Non-pigmented ciliary epithelial cell (primary cell): ENCODE data around the gene LRCH4.

Experiments
- DNase-seq: peaks from one replicate; pipeline ENCODE4 v3.0.0-alpha.2; 2010; ENCODE audit warnings: low read depth

The LRCH4 gene

DNA sequence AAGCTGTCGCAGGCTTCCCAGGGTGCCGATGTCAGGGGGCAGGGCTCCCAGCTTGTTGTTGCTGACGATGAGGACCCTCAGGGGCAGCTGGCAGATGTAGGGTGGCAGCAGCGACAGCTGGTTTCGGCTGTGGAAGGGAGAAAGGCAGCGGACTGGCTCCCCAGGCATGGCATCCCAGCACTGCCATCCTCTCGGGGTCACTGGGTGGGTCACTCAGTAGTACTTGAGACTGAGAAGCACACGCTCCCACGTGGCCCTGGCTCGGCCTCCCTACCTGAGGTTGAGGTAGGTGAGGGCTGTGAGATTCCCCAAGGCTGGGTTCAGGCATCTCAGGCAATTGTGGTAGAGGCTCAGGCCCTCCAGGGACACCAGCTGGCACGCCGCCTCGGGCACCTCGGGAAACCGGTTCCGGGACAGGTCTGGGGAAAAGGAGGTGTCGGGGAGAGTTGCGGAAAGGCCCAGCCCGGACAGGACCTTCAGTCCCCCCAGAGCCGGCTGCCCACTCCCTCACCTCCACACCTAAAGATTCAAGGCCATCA is 3.8 kb downstream of the LRCH4 start:
- no peak for DNase-seq

DNA sequence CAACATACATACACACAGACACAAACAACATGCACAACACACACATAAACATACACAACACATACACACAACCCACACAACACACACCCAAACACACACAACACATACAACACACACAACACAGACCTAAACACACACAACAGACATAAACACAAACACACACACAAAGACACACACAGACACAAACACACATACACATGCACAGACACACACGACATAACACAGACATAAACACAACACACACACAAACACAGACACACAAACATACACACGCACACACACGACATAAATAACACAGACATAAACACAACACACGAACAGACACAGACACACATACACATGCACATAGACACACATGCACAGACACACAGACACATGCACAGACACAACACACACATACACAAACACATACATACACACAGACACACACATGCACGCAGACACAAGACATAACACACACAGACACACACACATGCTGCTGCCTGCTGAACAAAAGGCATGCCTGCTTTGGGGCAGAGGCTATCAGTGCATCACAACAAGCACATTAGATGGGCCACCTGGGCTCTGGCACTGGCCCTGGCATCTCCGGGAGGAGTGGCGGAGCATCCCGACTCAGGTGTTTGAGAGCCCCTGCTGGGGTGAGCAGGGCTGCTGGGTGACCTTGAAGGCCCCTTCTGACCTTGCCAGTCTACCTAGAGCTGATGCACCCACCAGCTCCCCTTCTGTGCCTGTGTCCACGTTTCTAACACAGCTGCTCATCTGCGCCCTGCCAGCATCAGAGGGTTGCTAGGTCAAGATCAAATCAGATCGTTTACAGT is 5.3 kb downstream of the LRCH4 start:
- no peak for DNase-seq

- no peak for DNase-seq
Measured at GRCh38 chr7:100578246-100579183, 7.4 kb downstream of the LRCH4 start.

DNA sequence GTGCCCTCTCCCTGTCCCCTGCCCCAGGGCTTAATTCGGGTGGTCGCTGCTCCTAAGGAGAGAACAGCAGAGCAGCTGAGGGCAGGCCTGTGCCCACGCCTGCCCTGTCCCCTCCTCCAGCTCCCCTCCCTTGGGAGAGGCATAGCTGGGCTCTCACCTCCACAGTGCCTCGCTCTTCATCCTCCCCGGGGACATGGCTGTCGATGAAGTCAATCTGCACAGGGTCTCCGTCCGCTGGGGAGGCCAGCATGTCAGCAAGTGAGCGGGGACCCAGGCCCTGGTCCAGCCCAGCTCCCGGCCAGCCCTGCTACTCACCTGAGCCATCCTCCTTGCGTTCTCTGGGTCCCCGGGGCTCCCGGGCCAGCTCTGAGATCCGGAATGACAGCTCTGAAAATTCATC is 8.4 kb downstream of the LRCH4 start:
- DNase-seq, result no peak

- DNase-seq, result no peak
Measured at GRCh38 chr7:100577103-100577502, 8.8 kb downstream of the LRCH4 start.

DNA sequence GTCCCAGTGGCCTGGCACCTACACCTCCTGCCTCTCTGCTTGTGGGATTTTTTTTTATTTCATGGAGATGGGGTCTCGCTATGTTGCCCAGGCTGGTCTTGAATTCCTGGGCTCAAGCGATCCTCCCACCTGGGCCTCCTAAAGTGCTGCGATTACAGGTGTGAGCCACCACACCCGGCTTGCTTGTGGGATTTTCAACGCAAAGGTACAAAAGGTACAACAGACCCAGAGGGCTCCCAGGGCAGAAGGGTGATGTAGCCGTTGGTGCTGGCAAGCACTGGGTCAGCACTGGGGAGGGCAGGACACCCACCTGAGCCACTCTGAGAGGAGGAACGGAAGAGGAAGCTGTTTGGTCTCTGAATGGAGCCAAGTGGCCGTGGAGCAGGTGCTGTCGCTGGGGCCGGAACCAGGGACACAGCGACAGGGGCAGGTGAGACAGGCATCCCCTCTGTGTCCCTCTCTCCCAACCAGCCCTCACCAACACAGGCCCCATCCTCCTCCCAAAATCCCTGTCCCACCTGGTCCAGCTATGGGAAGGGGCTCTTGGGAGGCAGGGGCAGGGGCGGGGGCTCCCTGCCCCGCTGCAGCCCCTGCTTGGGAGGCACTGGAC is 9.4 kb downstream of the LRCH4 start:
- no peak for DNase-seq

- no peak for DNase-seq
Measured at GRCh38 chr7:100575746-100576383, 10.1 kb downstream of the LRCH4 start.

GRCh38 chr7:100575206-100575631 is 10.7 kb downstream of the LRCH4 start:
- DNase-seq, result no peak

DNA sequence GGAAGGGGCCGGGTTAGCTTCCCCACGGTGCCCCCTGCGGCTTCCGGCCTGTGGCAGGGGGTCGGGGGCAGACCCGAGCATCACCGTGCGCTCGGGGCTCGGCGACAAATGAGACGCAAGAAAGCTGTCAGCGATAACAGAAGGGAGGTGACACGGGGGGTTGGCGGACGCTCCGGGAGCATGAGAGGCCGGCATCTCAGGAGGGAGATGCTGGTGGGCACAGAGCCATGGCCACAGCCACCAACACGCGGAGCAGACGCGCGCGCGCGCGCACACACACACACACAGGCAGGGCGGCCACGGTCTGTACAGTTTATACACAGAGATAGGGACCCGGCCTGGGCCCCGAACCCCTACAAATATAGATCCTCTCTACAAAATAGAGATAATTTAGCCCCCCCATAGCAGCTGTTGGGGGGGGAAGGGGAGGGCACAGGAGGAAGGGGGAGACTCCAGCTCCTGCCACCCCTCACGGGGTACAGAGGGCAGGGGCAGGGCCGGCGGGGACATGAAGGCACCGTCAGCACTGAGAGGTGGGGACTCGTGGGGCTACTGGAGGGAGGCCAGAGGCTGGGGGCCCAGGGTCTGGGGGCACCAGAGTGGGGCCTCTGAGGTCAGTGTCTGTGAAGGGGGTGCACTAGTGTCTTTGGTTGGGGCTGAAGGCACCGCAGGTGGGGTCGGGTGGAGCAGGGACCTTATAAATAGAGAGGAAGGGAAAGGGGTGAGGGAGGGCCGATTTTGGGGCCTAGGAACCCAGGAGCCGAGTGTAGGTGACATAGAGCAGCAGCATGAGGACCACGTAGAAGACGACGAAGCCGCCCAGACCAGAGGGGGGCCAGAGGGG is 11.3 kb downstream of the LRCH4 start:
- no peak for DNase-seq

DNA sequence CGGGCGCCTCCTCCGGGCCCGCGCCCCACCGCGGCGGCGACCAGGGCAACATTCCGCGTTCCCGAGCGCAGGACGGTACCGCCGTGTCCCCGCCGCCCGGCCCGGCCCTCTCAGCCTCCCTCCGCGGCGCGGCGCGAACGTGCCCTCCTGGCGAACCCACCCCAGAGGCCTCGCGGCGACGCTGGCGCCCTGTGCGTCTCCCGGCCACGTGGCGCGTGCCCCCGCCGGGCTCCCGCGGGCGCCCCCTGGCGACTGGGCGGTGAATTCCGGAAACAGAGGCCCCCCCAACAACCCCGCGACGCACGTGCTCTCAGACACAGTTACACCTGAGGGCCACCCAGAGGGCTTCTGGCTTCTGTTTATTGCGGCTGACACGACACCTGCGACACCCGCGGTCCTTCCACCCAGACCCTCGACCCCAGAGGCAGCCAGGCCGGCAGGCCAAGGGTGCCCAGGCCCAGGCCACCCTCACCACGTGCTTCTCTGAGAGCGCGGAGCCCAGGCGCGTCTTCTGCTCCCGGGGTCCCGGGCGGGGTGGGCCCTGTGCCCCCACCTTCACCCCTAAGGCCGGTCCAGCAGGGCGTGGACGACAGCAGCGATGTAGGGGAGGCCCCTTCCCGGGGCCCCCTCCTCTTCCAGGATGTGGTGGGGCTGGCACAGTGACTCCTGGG is 12.1 kb downstream of the LRCH4 start, which contains the start of gene SAP25:
TSS of gene SAP25 (minus strand) at position 210 of the 671 bp plus-strand sequence. CDS start at position 52, 158 bp downstream.
- DNase-seq, result no peak

GRCh38 chr7:100572949-100573675 is 12.8 kb downstream of the LRCH4 start:
- DNase-seq, result no peak

GRCh38 chr7:100572281-100572948 is 13.5 kb downstream of the LRCH4 start:
- no peak for DNase-seq

DNA sequence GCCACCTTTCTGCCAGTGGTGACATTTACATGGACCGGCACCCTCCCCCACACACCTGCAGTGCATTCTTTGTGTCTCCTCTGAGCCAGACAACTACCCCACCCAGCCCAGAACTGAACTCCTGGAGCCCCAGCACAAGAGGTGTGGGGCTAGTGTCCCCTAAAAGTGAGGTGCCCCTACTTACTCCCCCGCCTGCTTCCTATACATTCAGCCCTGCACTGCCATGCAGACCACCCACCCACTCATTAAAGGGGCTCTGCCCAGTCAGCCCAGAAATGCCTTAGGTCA is 14.2 kb downstream of the LRCH4 start:
- no peak for DNase-seq

DNA sequence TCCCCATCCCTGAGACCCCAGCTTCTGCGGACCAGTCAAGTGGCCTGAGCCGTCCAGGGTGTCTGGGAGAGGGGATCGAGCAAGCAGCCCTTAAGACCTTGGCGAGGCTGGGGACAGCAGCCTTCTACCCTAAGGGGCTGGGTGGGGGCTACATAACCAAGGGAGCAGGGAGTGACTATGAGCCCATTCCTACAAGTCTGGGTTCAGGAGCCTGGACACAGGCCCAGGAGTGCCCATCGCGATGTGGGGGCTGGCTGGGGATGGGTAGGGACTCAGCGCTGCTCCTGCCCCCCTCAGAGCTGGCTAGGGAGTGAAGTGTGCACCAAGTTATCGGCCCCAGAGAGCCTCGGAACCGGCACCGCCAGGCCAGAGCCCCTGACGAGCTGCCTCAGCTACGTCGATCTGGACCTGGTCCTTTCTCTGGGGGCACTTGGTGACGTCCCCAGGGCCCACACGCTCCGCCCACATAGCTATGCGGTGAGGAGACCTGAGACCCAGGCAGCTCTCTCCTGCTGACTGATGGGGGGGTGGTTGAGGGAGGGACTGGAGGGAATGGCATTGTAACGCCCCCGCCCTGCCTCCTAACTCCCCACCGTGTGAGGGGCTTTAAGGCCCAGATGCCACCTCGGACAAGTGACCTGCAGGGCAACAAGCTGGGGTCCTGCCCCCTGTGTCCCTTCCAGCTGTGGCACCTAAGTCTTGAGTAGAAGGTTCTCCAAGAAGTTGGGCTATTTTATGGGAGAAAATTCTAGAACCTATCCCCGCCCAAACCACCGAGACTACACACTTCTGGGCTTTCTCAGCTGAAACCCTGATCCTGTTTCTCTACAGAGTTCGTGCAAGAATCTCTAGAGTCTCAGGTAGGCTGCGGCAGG is 14.7 kb downstream of the LRCH4 start:
- DNase-seq, result no peak

DNA sequence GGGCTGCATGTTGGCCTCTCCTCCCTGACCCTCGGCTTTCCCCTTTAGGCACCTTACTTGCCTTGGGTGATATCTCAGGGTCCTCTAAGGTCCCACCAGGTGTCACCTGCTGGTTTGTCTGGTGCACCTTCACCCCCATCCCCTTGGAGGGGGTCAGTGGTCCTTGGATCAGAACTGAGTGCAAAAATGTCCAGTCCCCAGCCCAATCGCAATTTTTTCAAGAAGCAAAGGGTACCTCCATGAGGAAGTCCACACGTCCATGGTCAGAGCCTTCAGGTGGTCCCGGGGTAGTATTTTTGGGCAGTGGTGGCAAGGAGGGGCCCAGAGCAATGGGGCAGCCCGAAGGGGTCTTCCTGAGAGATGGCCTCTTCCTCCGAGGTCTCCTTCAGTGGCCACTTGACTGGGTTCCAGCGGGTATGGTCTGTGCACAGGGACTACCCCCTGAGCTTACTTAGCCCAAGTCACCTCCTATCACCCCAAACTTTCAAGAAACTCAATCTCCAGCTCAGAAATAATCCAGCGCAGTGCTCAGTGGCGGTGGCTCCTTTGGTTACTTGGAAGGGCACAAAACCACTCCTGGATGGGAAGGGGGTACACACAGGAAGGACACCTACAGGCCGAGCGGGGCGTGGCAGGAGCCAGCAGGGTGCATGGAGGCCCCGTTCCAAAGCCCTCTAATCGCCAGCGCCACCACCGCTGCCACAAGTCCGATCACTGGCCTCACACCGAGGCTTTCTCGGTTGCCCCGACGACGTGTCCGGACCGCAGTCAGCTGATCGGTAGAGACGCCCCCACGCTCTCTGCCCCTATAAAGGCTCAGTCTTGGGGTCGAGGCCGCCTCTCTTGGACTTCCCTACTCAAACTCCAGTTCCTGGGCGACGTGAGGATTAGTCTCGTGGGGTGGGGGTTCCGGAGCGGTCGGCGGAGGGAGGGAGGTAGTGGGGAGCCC is 16.8 kb downstream of the LRCH4 start:
- DNase-seq, result no peak

DNA sequence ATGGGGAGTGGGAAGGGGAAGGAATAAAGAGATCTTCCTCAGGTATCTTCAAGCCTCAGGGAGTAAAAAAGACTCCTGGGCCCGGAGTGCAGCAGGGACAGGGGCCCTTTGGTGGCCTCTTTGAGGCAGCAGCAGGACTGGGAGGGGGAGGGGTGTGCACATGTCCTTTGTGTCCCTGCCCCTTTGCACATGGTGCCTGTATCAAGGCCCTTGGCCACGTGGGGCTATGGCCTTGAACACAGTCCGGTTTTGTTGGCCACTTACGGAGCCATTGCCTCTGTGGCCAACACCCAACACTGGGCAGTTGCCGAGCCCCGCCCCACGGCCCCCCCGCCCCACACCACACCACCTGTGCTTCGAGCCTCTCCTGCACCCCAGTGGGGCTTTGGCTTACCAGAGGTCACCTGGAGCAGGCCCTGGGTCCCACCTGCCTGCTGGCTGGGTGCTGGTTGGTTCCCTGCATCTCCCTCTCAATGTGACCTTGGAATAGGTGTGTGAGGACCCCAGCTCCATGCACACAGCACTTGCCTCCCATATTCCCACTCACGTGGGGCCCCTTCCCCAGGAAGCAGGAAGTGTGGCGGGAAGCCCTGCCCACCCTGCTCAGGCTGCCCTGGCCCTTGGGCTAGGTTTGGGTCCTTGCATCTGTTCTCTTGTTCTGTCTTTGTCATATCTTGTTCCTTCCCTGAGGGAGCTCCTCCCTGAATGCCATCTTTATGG is 17.6 kb downstream of the LRCH4 start:
- no peak for DNase-seq
